ENCODE measurements around the gene FBXL3.

The FBXL3 gene

DNA sequence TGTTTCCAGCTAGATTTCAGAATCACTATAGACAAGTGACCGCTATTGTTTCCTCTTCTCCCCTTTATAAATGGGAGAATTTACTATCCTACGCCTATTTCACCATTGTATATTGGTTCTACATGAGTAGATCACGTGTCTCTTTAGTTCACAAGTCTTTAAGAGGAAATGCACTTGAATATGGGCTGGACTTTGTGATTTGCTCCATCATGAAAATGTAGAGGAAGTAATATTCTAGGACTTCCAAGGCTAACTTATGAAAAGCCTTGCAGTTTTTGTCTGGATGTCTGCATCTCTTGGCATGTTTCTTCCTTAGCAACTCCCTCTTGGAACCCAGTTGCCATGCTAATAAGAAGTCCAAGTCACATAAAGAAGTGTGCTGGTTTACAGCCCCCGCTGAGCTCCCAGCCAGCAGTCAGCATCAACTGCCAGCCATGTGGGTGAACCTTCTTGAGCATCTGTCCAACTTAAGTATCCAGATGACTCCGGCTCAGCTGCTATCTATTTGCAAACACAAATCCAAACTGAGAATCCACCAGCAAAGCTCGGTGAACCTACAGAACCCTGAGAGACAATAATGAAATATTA is 4.8 kb upstream of the FBXL3 start:
- DNase-seq (ENCODE audit: low spot score), result no peak
- in situ Hi-C loops (cut with MboI; ENCODE audit: low sequenced_read_pairs, unreplicated experiment), result no loop called here
- TF ChIP-seq, protein P1, sequence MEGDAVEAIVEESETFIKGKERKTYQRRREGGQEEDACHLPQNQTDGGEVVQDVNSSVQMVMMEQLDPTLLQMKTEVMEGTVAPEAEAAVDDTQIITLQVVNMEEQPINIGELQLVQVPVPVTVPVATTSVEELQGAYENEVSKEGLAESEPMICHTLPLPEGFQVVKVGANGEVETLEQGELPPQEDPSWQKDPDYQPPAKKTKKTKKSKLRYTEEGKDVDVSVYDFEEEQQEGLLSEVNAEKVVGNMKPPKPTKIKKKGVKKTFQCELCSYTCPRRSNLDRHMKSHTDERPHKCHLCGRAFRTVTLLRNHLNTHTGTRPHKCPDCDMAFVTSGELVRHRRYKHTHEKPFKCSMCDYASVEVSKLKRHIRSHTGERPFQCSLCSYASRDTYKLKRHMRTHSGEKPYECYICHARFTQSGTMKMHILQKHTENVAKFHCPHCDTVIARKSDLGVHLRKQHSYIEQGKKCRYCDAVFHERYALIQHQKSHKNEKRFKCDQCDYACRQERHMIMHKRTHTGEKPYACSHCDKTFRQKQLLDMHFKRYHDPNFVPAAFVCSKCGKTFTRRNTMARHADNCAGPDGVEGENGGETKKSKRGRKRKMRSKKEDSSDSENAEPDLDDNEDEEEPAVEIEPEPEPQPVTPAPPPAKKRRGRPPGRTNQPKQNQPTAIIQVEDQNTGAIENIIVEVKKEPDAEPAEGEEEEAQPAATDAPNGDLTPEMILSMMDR (IDR thresholded peaks at IDR 0.05; ENCODE audit: borderline replicate concordance, control extremely low read depth, extremely low read depth, insufficient read depth, missing control alignments), result no peak

DNA sequence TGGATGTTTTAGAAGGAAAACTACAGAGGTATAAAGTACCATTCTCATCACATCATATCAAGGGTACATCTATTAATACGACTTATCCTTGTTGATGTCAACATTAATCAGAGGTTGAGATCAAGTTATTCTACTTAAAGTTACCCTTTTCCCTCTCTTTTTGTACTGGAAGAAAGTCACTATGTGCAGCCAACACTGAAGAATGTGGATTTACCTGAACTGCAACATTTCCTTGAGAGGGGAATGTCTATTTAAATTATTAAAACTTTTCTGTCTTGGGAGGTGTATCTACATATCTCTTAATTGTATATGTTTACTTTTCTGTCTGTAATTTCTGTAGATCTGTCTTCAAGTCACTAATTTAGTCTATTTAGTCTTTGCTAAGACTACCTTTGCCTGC is 2.5 kb upstream of the FBXL3 start:
- in situ Hi-C loops (cut with MboI; ENCODE audit: low sequenced_read_pairs, unreplicated experiment), result no loop called here
- TF ChIP-seq, protein P1 (IDR thresholded peaks at IDR 0.05; ENCODE audit: borderline replicate concordance, control extremely low read depth, extremely low read depth, insufficient read depth, missing control alignments), result no peak
- no peak for DNase-seq (ENCODE audit: low spot score)

DNA sequence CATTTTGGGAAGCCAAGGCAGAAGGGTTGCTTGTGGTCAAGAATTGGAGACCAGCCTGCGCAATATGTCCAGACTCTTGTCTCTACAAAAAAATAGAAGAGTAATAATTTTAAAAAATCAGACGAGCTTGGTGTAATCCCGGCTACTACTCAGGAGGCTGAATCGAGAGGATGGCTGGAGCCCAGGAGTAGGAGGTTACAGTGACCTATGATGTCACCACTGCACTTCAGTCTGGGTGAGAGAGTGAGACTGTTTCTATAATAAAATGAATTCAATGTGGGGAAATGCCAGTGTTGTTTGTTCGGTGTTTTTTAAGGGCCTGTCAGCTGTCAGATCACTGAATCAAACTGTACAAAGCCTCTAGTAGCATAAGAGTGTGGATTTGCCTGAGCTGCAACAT is 1.2 kb upstream of the FBXL3 start:
- no peak for DNase-seq (ENCODE audit: low spot score)
- in situ Hi-C loops (cut with MboI; ENCODE audit: low sequenced_read_pairs, unreplicated experiment), result no loop called here
- TF ChIP-seq, protein P1 (IDR thresholded peaks at IDR 0.05; ENCODE audit: borderline replicate concordance, control extremely low read depth, extremely low read depth, insufficient read depth, missing control alignments), result no peak

DNA sequence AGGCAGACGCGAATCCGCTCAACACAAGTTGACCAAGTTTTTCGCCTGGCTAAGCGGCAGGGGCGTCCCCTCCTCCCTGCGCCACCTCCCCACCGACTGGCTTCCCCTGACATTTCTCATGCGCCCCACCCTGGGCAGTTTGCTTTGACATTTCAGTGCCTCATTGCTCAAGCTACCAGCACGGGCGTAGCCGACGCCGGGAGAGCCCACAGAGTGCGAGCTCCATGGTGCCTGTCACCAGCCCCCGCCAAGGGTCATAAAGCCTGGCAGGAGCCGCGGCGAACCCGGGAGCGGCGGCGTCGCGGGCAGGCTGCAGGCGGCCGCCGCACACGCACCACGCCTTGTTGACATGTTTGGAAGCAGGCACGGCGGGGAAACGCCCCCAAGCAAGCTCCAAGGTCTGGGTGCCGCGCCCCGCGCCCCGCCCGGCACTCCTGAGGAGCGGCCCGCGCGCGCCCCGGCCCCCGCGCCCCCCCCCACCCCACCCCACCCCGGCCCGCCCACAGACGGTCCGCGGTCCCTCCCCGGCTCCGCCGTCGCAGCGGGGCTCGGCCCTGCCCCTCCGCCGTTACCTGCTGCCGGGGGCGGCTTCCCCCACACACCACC is 601 bp downstream of the FBXL3 start:
- DNase-seq (ENCODE audit: low spot score), result peak; percentile 74
- in situ Hi-C loops (cut with MboI; ENCODE audit: low sequenced_read_pairs, unreplicated experiment), result no loop called here
- TF ChIP-seq, protein P1 (IDR thresholded peaks at IDR 0.05; ENCODE audit: borderline replicate concordance, control extremely low read depth, extremely low read depth, insufficient read depth, missing control alignments), result no peak

DNA sequence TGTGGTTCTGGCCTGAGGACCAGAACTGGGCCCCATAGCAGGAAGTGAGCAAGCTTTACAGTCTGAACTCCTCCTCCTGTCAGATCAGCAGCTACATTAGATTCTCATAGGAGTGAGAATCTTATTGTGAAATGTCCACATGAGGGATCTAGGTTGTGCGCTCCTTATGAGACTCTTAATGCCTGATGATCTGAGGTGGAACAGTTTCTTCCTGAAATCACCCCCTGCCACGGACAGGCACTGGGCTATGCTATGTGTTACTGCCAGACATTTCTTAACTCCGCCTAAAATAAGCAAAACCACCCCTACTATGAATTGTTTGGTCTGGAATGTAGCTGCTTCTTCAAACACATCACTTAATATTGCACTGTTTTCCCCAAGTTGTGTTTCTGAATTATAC is 4.6 kb downstream of the FBXL3 start:
- no peak for DNase-seq (ENCODE audit: low spot score)
- in situ Hi-C loops (cut with MboI; ENCODE audit: low sequenced_read_pairs, unreplicated experiment), result no loop called here
- TF ChIP-seq, protein P1 (IDR thresholded peaks at IDR 0.05; ENCODE audit: borderline replicate concordance, control extremely low read depth, extremely low read depth, insufficient read depth, missing control alignments), result no peak

DNA sequence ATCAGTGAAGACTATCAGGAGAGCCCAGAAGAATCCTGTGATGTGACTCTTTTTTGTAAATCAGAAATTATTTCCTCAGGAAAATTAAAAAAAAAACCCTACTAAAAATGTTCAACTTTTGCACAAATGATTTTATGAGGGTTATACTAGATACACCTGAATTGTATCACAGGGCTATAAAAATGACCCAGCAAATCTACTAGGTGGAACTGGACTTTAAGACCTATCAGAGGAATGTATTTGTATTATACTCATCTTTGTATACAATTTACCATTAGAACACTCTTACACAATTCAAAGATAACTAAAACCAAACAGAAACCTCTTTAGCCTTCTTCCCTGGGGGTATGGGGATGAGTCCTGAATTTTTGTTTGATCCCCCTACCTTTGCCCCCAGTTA is 7.2 kb downstream of the FBXL3 start:
- in situ Hi-C loops (cut with MboI; ENCODE audit: low sequenced_read_pairs, unreplicated experiment), result no loop called here
- TF ChIP-seq, protein P1 (IDR thresholded peaks at IDR 0.05; ENCODE audit: borderline replicate concordance, control extremely low read depth, extremely low read depth, insufficient read depth, missing control alignments), result no peak
- DNase-seq (ENCODE audit: low spot score), result no peak

All from GM13976 (cell line).